Erythroblast (primary cell): ENCODE results near the gene OR2D3.
"Not testable (repeated sequence)": the region's sequence is repeated elsewhere in the genome, so short reads cannot be mapped to it uniquely, and the experiment has no call there.

Experiments
- DNase-seq, 2 experiments: peaks; one replicate each; lab custom pipeline; 2025; lab: John Stamatoyannopoulos, UW
- GATA1 ChIP-seq: IDR thresholded peaks from 2 replicates; pipeline ENCODE4 v1.6.1; 2011; ENCODE audit warnings: low read depth, mild to moderate bottlenecking, control low read depth, low read length, moderate library complexity
- POLR2A ChIP-seq: IDR thresholded peaks from 2 replicates; pipeline ENCODE4 v1.6.1; 2011; ENCODE audit warnings: mild to moderate bottlenecking, low read length

OR2D3 gene

GRCh38 chr11:6920702-6921101 is at the start of gene OR2D3:
TSS of gene OR2D3 (plus strand) at chr11:6921002. CDS start at chr11:6921002, 0 bp downstream.
- TF ChIP-seq POLR2A, result no peak
- TF ChIP-seq GATA1, result no peak
- no peak for DNase-seq

GRCh38 chr11:6871278-6871677 is 49.5 kb upstream of the OR2D3 start:
- TF ChIP-seq POLR2A, result no peak
- no peak for TF ChIP-seq GATA1

GRCh38 chr11:6875761-6876160 is 45.0 kb upstream of the OR2D3 start:
- TF ChIP-seq POLR2A, result no peak
- TF ChIP-seq GATA1, result no peak
- DNase-seq, result no peak

More at GRCh38 chr11:6871278-6871677, 49.5 kb upstream of the OR2D3 start:
- no peak for DNase-seq

GRCh38 chr11:6876325-6876724 is 44.5 kb upstream of the OR2D3 start, which contains the start of gene OR10A4:
TSS of gene OR10A4 (plus strand) at chr11:6876625. CDS start at chr11:6876648, 23 bp downstream.
- no peak for DNase-seq
- no peak for TF ChIP-seq GATA1
- no peak for TF ChIP-seq POLR2A

GRCh38 chr11:6876914-6877313 is 43.9 kb upstream of the OR2D3 start:
- no peak for DNase-seq

GRCh38 chr11:6882751-6883150 is 38.1 kb upstream of the OR2D3 start:
- TF ChIP-seq POLR2A (no peak), GATA1 (no peak)
- no peak for DNase-seq

More at GRCh38 chr11:6876914-6877313, 43.9 kb upstream of the OR2D3 start:
- TF ChIP-seq POLR2A, result no peak
- TF ChIP-seq GATA1, result no peak

GRCh38 chr11:6887711-6888110 is 33.1 kb upstream of the OR2D3 start:
- not testable (repeated sequence) for DNase-seq

GRCh38 chr11:6888830-6889229 is 32.0 kb upstream of the OR2D3 start:
- TF ChIP-seq POLR2A (no peak), GATA1 (no peak)
- DNase-seq, result no peak

- no peak for TF ChIP-seq GATA1
- no peak for TF ChIP-seq POLR2A
Observed at GRCh38 chr11:6889835-6890234, 31.0 kb upstream of the OR2D3 start.

GRCh38 chr11:6892400-6892799 is 28.4 kb upstream of the OR2D3 start, which contains the start of gene OR2D2:
TSS of gene OR2D2 (minus strand) at chr11:6892500. CDS start at chr11:6892500, 0 bp downstream.
- TF ChIP-seq POLR2A (no peak), GATA1 (no peak)
- no peak for DNase-seq

More at GRCh38 chr11:6889835-6890234, 31.0 kb upstream of the OR2D3 start:
- no peak for DNase-seq

GRCh38 chr11:6894097-6894496 is 26.7 kb upstream of the OR2D3 start:
- DNase-seq, result no peak
- TF ChIP-seq GATA1 (no peak), POLR2A (no peak)

GRCh38 chr11:6895010-6895409 is 25.8 kb upstream of the OR2D3 start:
- DNase-seq, result no peak
- TF ChIP-seq GATA1, result no peak
- no peak for TF ChIP-seq POLR2A

GRCh38 chr11:6898911-6899310 is 21.9 kb upstream of the OR2D3 start:
- DNase-seq, result no peak
- TF ChIP-seq GATA1 (no peak), POLR2A (no peak)

GRCh38 chr11:6900327-6900999 is 20.3 kb upstream of the OR2D3 start:
- DNase-seq, result peak in 1 of 2 experiments; percentile 2

GRCh38 chr11:6904804-6905203 is 16.0 kb upstream of the OR2D3 start:
- not testable (repeated sequence) for DNase-seq

More at GRCh38 chr11:6900327-6900999, 20.3 kb upstream of the OR2D3 start:
- no peak for TF ChIP-seq GATA1
- no peak for TF ChIP-seq POLR2A

GRCh38 chr11:6911378-6911777 is 9.4 kb upstream of the OR2D3 start:
- no peak for TF ChIP-seq POLR2A
- TF ChIP-seq GATA1, result no peak
- no peak for DNase-seq

GRCh38 chr11:6911948-6912347 is 8.9 kb upstream of the OR2D3 start:
- TF ChIP-seq POLR2A (no peak), GATA1 (no peak)
- no peak for DNase-seq
